Tibial nerve (tissue), 4 donors: ENCODE data around the gene EHD2. TPM values are rescaled to one million over a fixed set of nuclear protein-coding genes. Genes with fewer than 3 reads are reported as not detected.

Source experiments
- DNase-seq, 2 donors: peaks; one replicate each; pipeline ENCODE4 v3.0.0-alpha.2; 2019; ENCODE audit warnings: low spot score in 2 of 2
- H3K27ac ChIP-seq, 4 donors: fragments of 200-600 bp; sonication (generic) in 3 of 4; one replicate each; pipeline ENCODE4 v1.5.1; 2017 to 2019; ENCODE audit warnings: mild to moderate bottlenecking in 1 of 4
- H3K27me3 ChIP-seq, 2 donors: fragments of 200-600 bp; sonication (generic) in 1 of 2; one replicate each; pipeline versions ENCODE4 v1.5.1 to v1.6.0; 2017 to 2019
- H3K36me3 ChIP-seq, 3 donors: fragments of 200-600 bp; sonication (generic); one replicate each; pipeline ENCODE4 v1.5.1; 2018 to 2019
- H3K4me1 ChIP-seq, 4 donors: fragments of 200-600 bp; sonication (generic) in 3 of 4; one replicate each; pipeline ENCODE4 v1.5.1; 2017 to 2019
- H3K4me3 ChIP-seq, 4 donors: fragments of 200-600 bp; sonication (generic) in 3 of 4; one replicate each; pipeline ENCODE4 v1.5.1; 2017 to 2019; ENCODE audit warnings: mild to moderate bottlenecking in 1 of 4, moderate library complexity in 1 of 4
- H3K9me3 ChIP-seq, 4 donors: fragments of 200-600 bp; sonication (generic) in 3 of 4; one replicate each; pipeline ENCODE4 v1.5.1; 2017 to 2019
- CTCF ChIP-seq, 5 experiments: fragments of 200-600 bp in 3 of 5; fragments of 450-650 bp in 2 of 5; sonication (generic) in 3 of 5; IDR thresholded peaks; one replicate each; pipeline ENCODE4 v1.5.1; 2016 to 2019; ENCODE audit warnings: antibody characterized with exemption in 5 of 5, mild to moderate bottlenecking in 3 of 5, moderate library complexity in 2 of 5
- EP300 ChIP-seq, 2 donors: sonication (generic); formaldehyde crosslinking; IDR thresholded peaks; one replicate each; pipeline ENCODE4 v1.6.1; 2017; ENCODE audit warnings: antibody characterized with exemption in 2 of 2, mild to moderate bottlenecking in 1 of 2
- POLR2A ChIP-seq, 2 donors: fragments of 450-650 bp; IDR thresholded peaks; one replicate each; pipeline ENCODE4 v1.6.1; 2017; ENCODE audit warnings: antibody characterized with exemption in 2 of 2, mild to moderate bottlenecking in 2 of 2, moderate library complexity in 2 of 2
- WGBS, 2 donors: methylation state at CpG; one replicate each; pipeline ENCODE4 v1.1.5; 2018; 5-methylcytosine and 5-hydroxymethylcytosine counted together
- total RNA-seq, 4 donors: library from RNA; depleted of rRNA; stranded (reverse); fragments of >200 nt; gene quantifications; one replicate each; pipeline ENCODE4 v1.1.0, GENCODE V29; 2016

Gene EHD2
- total RNA-seq, 4 donors from 2014 or later, result 128 to 196 (median 159) TPM

GRCh38 chr19:47778049-47778953 is 65.1 kb downstream of the EHD2 start, which contains the start of gene SELENOW:
TSS of gene SELENOW (plus strand) at chr19:47778703. CDS start at chr19:47778786, 83 bp downstream.
- 0% methylated on average over 42 to 49 of the region's 65 CpGs for WGBS, 2 donors
- no peaks in the 10 kb centered on the region for H3K27me3 ChIP-seq
- peak within 1 kb of the TSS; percentile 98 to 100 (median 98) for H3K27ac ChIP-seq
- peaks cover 0 to 25% (median 0%) of the 10 kb centered on the region in 3 donors for H3K36me3 ChIP-seq
- TF ChIP-seq EP300 (IDR thresholded peaks at IDR 0.05) (peak; percentile 63 to 99), CTCF (IDR thresholded peaks at IDR 0.05) (peak in 1 of 5 experiments; percentile 57), POLR2A (IDR thresholded peaks at IDR 0.05) (peak; percentile 82 to 96)
- H3K9me3 ChIP-seq, result no peaks in the 10 kb centered on the region
- peaks cover 0 to 71% (median 39%) of the 10 kb centered on the region in 4 donors for H3K4me1 ChIP-seq
- H3K4me3 ChIP-seq, result peak within 1 kb of the TSS; percentile 88 to 99 (median 94)
- peak; percentile 65 to 67 for DNase-seq

GRCh38 chr19:47778954-47779351 is 65.7 kb downstream of the EHD2 start:
- H3K4me1 ChIP-seq, result peaks cover 0 to 69% (median 39%) of the 10 kb centered on the region in 4 donors

GRCh38 chr19:47779524-47780214 is 66.4 kb downstream of the EHD2 start:
- Histone ChIP-seq H3K36me3 (peaks cover 0 to 39% (median 7%) of the 10 kb centered on the region in 3 donors), H3K4me1 (peaks cover 0 to 61% (median 39%) of the 10 kb centered on the region in 4 donors), H3K9me3 (no peaks in the 10 kb centered on the region), H3K27me3 (no peaks in the 10 kb centered on the region), H3K27ac (peak overlapping the region; percentile 98 to 100 (median 98)), H3K4me3 (peak overlapping the region; percentile 88 to 99 (median 94))
- TF ChIP-seq EP300 (IDR thresholded peaks at IDR 0.05) (peak in 1 of 2 donors; percentile 81), CTCF (IDR thresholded peaks at IDR 0.05) (no peak), POLR2A (IDR thresholded peaks at IDR 0.05) (peak in 1 of 2 donors; percentile 52)
- peak; percentile 30 to 45 for DNase-seq
- WGBS, 2 donors, result 38 to 46% methylated on average over 19 to 24 of the region's 24 CpGs

More at GRCh38 chr19:47778954-47779351, 65.7 kb downstream of the EHD2 start:
- peak overlapping the region; percentile 98 to 100 (median 98) for H3K27ac ChIP-seq
- TF ChIP-seq POLR2A (IDR thresholded peaks at IDR 0.05), result no peak
- no peak for TF ChIP-seq CTCF (IDR thresholded peaks at IDR 0.05)
- no peak for TF ChIP-seq EP300 (IDR thresholded peaks at IDR 0.05)
- peak overlapping the region; percentile 88 to 99 (median 94) for H3K4me3 ChIP-seq
- WGBS, 2 donors, result 0 to 1% methylated on average over 11 to 20 of the region's 20 CpGs
- H3K9me3 ChIP-seq, result no peaks in the 10 kb centered on the region
- H3K36me3 ChIP-seq, result peaks cover 0 to 32% (median under 1%) of the 10 kb centered on the region in 3 donors
- DNase-seq, result peak in 1 of 2 donors; percentile 33
- no peaks in the 10 kb centered on the region for H3K27me3 ChIP-seq

- peaks cover 0 to 61% (median 39%) of the 10 kb centered on the region in 4 donors for H3K4me1 ChIP-seq
- peak overlapping the region; percentile 88 to 99 (median 94) for H3K4me3 ChIP-seq
- peaks cover 0 to 44% (median 7%) of the 10 kb centered on the region in 3 donors for H3K36me3 ChIP-seq
- no peak for DNase-seq
- peak overlapping the region; percentile 98 to 100 (median 98) for H3K27ac ChIP-seq
- TF ChIP-seq EP300 (IDR thresholded peaks at IDR 0.05) (no peak), POLR2A (IDR thresholded peaks at IDR 0.05) (no peak), CTCF (IDR thresholded peaks at IDR 0.05) (no peak)
- no peaks in the 10 kb centered on the region for H3K9me3 ChIP-seq
- H3K27me3 ChIP-seq, result no peaks in the 10 kb centered on the region
- WGBS, 2 donors, result 29 to 44% methylated on average over 9 of the region's 9 CpGs
Measured at GRCh38 chr19:47780215-47780551, 67.0 kb downstream of the EHD2 start.
